Femur (tissue), 1 donor: ENCODE measurements around the gene NCOA3.
"Not testable (repeated sequence)": the region's sequence is repeated elsewhere in the genome, so short reads cannot be mapped to it uniquely, and the experiment has no call there.

Experiments used
- DNase-seq: peaks from one replicate; pipeline ENCODE4 v3.0.0-alpha.2; 2017

Gene NCOA3

DNA sequence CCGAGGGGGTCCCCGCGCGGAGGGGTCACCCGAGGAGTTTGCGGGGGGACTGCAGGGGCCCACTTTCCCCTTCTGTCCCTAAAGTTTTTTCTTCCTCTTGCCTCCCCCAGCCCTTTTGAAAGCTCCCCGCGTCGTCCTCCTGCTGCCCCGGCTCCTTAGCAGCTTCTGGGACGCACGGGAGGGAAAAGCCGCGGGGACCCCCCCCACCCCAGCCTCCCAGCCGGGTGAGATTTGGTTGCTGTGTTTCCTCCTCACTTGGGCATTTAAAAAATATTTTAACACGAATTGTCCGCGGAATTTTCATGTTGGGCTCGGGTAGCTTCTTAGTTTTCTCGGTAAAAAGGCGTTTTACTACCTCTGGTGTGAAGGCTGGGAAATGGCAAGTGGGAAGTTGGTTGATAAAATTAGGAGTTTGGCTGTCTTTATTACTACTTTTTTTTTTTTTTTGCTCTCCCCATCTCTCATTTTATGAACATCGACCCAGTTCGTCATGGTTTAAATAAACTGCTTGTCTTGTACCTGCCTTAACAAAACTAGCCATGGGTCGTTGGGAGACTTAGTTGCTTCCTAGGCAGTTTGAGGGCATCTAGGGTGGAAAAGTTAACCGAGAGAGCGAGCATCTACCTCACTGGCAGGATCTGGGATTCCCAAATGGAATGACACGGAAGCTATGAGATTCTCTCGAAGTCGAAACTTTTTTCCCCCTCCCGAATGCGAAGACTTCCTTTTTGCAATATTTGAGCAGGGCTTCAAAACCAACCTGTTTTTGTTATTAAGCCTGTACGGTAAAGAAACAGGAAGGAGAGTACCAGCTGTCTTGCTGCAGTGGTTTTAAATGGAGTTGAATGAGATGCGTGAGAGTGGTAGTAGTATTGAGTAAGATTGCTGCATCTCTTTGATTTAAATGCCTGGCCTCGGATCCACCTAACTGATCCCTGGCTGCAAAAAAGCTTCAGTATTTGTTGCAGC lies 868 bp downstream of the NCOA3 start:
- peak; percentile 37 for DNase-seq

DNA sequence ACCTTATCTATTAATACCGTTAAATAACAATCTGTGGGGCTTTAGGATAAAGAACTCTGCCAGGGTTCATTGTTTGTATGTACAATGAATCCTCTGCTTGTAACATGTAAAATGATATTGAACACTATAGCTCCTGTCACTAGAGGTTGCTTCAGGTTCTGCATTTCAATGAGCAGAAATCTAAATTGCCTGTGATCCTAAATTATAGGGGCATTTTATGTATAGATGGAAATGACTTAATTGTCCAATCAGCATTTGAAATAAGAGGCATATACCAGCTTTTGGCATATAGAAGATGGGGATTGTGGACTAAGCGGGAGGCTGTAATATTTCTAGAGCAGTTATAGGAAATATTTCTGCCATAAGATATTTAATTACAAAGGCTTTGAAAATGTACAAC lies 2.0 kb downstream of the NCOA3 start:
- no peak for DNase-seq

DNA sequence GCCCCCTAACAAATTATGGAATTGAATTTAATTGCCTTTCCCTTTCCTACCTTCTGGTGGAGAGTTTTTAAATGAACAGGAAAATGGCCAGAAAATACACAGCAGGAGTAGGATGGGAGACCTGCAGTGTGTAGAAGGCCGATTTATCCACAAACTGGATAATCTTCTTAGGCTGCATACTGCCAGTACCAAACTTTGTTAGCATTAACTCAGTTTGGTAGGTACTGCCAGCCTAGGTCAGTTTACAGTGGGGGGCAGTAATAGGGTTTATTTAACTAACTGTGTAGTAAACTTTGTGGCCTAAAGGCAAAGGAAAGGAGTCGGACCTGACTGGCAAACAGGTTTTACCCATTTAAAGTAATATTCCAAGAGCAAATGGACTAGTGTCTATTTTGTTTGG lies 4.6 kb downstream of the NCOA3 start:
- DNase-seq, result no peak

DNA sequence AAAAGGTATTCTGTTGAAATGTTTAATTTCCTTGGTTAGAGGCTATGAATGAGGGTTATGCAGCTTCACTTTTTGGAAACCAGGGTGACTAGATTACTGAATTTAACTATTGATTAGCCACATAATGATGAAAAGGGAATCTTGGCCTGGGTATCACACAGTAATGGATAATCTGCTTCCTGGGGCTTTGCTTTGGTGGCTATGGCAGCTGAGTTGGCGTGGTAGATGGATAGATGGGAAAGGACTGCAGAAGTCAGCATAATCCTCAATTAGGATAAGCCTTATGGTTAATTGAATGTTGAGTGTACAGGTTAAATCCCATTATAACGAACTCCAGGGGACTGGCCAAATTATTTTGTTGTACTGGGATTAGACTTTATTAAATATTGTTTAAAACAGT lies 5.2 kb downstream of the NCOA3 start:
- no peak for DNase-seq

DNA sequence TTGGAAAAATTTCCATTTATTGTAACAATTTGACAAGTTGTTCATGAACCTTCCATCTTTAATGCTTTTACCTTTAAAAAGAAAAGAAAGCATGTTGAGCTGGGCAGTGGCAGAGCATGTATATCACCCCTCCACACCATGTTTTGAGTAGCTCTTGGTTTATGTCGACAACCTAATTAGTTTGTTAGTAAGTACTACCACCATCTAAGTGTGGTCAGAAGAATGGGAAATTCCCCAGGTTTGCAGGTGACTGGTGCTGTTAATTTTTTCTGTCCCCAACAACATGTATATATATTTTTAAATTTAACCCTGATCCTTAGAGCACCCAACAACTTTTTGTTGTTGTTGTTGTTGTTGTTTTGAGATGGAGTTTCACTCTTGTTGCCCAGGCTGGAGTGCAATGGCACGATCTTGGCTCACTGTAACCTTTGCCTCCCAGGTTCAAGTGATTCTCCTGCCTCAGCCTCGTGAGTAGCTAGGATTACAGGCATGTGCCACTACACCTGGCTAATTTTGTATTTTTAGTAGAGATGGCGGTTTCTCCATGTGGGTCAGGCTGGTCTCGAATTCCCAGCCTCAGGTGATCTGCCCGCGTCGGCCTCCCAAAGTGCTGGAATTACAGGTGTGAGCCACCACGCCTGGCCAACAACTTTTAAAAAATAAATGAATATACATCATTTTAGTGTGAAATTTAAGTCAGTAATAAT lies 5.7 kb downstream of the NCOA3 start:
- not testable (repeated sequence) for DNase-seq

DNA sequence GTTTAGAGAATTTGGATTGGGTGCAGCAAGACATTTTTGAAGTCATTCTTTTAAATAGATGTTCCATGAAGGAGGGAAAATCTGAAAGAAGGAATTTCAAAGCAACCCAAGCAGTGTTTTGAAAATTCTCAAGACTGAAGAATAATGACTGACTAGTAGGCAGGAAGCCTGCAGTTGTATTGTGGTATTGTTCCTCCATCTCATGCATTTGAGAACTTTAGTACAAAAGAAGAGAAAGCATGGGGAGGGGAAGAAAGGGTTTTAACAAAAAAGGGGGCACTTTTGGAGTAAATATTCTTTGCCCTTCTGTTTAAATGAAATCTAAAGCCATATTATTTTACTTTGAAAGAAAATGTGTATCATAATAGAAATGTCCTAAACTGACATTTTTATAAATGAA lies 6.6 kb downstream of the NCOA3 start:
- DNase-seq, result no peak

DNA sequence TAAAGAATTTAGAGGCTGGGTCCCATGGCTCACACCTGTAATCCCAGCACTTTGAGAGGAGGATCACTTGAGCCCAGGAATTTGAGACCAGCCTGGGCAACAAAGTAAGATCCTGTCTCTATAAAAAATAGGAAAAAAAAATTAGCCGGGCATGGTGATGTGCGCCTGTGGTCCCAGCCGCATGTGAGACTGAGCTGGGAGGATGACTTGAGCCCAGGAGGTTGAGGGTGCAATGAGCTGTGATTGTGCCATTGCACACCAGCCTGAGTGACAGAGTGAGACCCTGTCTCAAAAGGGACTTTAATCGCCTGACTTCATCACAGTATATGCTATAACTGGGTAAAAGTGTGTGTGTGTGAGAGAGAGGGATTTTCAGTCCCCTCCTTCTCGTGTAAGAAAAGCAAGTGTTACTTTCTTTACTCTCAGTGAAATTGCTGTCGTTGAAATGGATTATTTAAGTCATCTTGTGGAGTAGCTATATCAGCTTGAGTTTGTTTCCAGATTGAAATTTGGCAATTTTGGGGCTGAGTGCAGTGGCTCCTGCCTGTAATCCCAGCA lies 7.5 kb downstream of the NCOA3 start:
- DNase-seq, result no peak

DNA sequence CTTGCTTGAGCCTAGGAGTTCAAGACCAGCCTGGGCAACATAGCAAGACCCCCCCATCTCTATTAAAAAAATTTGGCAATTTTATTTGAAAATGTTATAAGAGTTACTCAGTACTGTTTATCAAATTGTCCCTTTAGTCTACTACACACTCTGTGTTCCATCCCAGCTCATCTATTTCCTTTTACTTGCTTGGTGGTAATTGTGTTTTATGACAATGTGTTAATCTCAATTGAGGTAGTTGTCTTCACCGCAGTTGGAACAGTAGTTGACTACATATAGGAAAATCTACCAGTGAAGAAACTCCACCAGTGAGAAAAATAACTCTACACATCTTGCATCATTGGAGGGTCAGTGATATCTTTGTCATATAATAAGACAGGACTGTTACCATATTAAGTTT lies 8.0 kb downstream of the NCOA3 start:
- no peak for DNase-seq

DNA sequence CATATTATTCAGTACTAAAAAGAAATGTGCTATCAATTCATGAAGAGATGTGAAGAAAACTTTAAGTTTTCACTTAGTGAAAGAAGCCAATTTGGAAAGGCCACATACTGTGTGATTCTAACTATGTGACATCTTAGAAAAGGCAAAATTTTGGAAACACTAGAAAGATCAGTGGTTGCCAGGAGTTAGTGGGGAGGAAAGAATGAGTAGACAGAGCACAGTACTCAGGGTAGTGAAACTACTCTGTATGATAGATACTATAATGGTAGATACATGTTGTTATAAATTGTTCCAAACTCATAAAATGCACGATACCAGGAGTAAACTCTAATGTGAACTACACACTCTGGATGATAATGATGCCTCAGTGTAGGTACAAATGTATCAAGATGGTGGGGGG lies 14.2 kb downstream of the NCOA3 start:
- DNase-seq, result no peak

DNA sequence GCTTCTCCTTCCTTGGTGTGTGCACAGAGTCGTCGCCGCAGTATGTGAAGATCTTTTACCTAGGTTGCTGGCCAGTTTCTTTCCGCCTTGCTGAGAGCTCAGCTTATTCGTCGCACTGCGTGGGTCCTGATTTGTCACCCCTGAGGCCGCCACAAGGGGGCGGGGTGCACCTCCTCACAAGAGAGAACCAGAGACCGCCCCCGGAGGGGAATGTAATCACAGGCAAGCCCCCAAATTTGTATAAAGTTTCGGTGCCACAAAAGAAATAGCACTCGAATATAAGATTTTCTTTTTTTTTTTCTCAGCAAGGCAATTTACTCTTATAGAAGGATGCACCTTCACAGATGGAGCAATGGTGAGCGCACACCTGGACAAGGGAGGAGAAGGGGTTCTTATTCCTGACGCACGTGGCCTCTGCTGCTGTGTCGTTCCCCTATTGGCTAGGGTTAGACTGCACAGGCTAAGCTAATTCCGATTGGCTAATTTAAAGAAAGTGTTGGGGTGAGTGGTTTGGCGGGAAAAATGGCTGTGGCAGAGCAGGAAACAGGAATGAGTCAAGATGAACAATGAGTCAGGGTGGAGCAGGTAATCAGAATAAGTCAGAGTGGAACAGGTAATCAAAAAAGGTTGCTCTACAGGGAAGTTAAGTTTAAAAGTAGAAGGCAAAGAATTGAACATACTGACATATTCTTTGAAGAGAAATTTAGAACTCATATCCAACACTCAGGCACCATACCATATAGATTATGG lies 19.5 kb downstream of the NCOA3 start:
- DNase-seq, result no peak

DNA sequence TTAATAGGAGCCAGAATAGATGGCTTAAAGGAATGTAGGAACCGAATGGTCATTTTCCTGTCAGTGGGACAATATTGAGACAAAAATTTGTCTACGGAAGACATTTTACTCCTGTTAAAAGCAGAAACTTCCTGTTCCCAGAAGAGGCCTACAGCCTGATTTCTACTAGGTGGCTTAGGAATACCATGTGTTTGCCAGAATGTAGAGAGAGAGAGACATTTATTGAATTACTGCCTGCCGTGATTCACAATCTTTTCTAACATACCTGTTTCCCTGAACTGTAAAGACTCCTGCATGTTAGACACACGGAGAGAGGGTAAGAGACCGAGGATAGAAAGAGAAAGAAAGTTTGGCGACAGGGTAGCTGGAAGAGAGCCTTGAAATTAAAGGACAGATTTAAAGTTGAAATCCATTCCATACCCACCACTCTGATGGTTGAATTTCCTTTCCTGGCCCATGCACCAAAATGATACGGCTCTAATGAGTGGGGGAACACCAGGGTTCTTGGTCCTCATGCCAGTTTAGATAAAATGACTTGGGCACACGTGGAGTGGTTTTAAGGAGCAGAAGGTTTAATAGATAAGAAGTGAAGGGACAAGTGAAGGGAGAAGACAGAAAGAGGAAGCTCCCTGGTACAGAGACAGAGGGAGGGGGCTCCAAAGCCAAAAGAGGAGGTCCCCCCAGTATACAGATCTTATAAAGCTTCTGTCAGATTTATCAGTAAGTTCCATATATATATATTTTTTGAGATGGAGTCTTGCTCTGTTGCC lies 22.5 kb downstream of the NCOA3 start:
- DNase-seq, result no peak

DNA sequence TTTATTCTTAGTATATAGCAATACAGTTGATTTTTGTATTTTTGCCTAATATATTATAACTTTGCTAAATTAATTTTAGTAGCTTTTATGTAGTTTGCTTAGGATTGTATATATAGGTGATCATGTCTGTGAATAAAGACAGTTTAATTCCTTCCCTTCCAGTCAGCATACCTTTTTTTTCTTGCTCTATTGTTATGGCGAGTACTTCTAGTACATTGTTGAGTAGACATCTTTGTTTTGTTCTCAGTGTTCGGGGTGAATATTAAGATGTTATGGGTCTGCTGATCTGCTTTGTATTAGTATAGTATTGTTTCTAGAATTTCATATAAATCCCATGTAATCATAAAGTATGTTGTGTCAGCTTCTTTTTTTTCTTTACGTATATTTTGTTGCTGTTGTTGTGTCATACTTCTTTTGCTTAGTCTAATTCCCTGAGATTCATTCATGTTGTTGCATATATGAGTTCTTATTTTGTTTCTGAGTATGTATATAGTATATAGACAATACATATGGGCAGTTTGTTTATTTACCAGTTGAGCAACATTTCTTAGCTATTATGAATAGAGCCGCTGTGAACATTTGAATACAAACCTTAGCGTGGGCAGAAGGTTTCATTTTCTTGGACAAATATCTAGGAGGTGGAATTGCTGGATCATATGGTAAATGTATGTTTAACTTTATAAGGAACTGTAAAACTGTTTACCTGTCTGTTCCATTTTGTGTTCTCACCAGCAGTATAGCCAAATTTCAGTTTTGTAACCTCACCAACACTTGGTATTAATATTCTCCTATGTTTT lies 25.5 kb downstream of the NCOA3 start:
- DNase-seq, result no peak

DNA sequence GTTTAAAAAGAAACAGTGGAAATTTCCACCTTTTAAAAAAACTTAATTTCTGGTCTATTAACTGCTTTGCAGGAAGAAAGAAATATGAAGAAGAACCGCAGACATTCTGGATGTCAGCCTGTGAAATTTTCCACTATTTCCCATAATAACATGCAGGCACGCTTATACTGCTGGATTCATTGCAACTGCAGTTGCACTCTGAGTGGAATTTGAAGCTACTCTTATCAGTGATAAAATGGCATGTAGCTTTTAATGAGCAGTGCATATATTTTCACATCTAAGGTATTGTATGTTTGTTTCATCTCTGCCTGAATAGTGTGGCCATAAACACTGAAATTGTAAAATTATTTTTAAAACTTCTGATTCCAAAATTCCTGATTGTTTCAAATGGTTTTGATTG lies 28.2 kb downstream of the NCOA3 start:
- no peak for DNase-seq

DNA sequence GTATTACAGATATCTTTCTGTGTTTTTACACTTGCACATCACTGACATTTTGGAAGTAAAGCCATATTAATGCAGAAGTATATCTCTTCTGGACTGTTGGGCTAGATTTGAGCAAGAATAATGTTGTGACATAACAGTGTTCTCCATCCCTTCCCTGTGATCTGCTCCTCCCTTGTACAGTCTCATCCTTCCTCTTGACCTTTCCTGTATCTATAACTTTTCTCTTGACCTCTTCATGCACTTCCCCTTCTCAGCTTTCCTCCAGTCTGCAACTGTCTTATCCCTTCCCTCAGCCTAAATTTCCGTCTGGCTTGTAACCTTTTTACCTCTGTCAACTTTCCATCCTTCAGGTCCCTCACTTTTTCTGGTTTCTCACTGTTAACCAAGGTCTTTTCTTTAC lies 29.8 kb downstream of the NCOA3 start:
- no peak for DNase-seq

DNA sequence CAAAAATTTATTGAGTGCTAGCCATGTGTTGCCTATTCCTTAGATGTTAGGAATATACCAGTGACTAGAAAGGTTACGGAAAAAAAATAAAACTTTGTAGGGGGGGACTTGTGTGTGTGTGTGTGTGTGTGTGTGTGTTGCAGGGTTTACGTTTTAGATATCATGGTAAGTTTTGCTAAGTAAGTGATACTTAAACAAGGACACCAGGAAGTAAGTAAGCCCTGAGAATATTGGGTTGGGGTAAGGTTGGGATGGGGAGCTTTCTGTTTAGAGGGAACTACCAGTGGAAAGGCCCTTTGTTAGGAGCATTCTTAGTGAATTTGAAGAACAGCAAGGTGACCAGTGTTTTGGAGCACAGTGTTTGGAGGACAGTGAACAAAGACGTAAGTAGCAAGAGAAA lies 30.3 kb downstream of the NCOA3 start:
- no peak for DNase-seq

DNA sequence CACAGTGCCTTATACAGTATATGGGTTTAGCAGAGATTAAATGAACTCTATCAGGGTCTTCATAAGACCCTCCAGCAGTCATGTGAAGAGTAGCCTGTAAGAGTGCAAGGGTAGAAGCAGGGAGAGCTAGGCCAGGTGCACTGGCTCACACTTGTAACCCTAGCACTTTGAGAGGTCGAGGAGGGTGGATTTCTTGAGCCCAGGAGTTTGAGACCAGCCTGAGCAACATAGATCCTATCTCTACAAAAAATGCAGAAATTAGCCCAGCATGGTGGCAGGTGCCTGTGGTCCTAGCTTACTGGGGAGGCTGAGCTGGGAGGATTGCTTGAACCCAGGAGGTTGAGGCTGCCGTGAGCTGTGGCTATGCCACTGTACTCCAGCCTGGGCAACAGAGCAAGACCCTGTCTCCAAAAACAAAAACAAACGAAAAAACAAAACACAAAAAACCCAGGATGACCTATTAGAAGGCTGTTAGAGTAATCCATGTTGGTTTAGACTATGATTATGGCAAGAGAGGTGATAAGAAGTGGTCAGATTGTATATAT lies 31.9 kb downstream of the NCOA3 start:
- no peak for DNase-seq

DNA sequence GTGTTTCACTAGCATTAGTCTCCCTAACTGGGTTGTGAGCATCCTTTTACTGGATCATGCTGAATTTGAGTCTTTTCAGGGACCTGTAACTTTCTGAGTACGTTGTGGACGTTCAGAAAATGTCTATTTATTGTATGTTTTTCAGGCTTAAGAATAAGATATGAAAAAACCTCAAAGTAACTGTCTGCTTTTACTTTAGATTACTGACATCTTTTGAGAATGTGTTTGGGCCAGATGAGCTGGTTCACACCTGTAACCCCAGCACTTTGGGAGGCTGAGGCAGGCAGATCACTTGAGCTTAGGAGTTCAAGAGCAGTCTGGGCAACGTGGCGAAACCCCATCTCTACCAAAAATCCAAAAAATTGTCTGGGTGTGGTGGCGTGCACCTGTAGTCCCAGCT lies 32.7 kb downstream of the NCOA3 start:
- DNase-seq, result no peak

DNA sequence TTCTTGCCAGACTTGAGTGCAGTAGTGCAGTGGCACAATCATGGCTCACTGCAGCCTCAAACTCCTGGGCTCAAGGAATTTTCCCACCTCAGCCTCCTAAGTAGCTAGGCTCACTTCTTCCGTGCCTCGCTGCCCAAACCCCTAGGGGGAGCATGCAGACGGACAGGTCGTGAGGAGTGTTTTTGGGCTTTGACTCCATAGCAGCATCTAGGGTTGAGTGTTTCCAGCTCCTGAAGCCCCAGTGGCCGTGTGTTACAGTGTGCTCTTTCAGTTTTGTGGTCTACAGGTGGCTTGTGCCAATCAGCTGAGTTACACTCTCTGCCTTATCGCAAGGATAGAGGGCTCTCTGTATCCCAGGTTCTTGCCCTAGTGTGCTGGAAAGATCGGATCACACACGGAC lies 33.4 kb downstream of the NCOA3 start:
- no peak for DNase-seq

DNA sequence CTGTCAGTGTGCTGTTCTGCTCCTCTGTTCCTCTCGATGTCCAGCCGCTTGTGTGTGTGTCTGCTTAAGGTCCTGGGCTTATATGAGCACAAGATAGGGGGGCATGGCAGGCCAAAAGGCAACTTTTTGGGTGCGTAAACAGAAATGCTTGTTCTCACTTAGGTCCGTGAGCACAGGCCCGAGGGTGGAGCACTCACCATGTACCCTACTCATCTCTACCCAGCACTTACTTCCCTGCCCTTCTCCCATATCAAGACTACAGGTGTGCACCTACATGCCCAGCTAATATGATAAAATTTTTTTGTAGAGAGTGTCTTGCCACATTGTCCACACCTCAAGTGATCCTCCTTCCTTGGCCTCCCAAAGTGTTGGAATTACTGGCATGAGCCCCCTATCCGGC lies 34.3 kb downstream of the NCOA3 start:
- DNase-seq, result no peak

DNA sequence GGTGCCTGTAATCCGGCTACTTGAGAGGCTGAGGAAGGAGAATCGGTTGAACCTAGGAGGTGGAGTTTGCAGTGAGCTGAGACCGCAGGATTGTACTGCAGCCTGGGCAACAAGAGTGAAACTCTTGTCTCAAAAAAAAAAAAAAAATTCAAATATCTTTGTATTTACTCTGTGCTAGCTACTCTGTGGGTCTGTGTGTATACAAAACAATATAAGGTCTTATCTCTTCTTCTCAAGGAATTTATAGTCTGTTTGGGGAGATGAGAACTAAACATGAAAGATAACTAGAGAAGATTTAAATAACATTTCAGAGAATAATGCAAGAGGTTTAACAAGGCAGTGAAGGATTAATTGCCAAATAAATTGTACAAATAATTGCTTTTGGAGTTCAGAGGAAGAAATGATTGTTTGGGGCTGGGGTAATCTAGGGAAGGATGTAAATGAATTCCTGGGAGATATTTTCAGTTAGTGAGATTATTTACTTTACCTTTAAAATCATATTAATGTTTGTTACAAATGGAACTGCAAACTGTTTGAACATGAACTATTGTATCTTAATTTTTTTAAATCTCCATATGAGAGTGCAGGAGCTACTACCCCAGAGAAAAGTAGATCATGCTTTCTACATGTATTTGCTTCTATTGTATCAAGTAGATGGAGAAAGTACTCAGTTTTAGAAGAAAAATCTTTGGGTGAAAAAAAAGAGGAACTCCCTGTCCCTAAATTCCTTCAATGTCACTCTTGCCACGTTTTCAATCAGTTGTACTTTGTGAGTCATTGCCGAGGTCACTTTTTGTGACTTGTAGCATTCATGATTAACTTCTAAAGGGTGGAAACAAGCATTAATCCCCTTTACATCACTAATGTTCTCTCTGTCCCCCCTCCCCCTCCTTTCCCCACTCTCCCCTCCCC lies 39.0 kb downstream of the NCOA3 start:
- no peak for DNase-seq
